WI38 (cell line): ENCODE results near the gene SPACA1.

Experiments
- H3K4me3 ChIP-seq: 2 replicates; pipeline ENCODE4 v1.5.1; 2011; ENCODE audit warnings: low read depth, mild to moderate bottlenecking, control low read depth, low read length
- TF ChIP-seq, protein P1 (sequence below): IDR thresholded peaks from 2 replicates; pipeline ENCODE4 v1.5.1; 2012; ENCODE audit warnings: low read depth, mild to moderate bottlenecking, control low read depth, low read length

The SPACA1 gene

GRCh38 chr6:88116276-88116675 is 68.6 kb downstream of the SPACA1 start:
- TF ChIP-seq, protein P1, sequence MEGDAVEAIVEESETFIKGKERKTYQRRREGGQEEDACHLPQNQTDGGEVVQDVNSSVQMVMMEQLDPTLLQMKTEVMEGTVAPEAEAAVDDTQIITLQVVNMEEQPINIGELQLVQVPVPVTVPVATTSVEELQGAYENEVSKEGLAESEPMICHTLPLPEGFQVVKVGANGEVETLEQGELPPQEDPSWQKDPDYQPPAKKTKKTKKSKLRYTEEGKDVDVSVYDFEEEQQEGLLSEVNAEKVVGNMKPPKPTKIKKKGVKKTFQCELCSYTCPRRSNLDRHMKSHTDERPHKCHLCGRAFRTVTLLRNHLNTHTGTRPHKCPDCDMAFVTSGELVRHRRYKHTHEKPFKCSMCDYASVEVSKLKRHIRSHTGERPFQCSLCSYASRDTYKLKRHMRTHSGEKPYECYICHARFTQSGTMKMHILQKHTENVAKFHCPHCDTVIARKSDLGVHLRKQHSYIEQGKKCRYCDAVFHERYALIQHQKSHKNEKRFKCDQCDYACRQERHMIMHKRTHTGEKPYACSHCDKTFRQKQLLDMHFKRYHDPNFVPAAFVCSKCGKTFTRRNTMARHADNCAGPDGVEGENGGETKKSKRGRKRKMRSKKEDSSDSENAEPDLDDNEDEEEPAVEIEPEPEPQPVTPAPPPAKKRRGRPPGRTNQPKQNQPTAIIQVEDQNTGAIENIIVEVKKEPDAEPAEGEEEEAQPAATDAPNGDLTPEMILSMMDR: no peak
- no peak overlapping the region for H3K4me3 ChIP-seq
